ENCODE results near the gene COQ5.
"Not testable (repeated sequence)": the region's sequence is repeated elsewhere in the genome, so short reads cannot be mapped to it uniquely, and the experiment has no call there.

The COQ5 gene

GRCh38 chr12:120529641-120530417 lies 871 bp upstream of the COQ5 start:
- no peak for DNase-seq (ENCODE audit: low read depth in 3 of 3)

- no peak for DNase-seq (ENCODE audit: low read depth in 3 of 3)
Measured at GRCh38 chr12:120522568-120522967, 6.4 kb downstream of the COQ5 start.

- DNase-seq (ENCODE audit: low read depth in 3 of 3) = not testable (repeated sequence)
Measured at GRCh38 chr12:120519324-120519723, 9.6 kb downstream of the COQ5 start.

GRCh38 chr12:120515496-120515895 lies 13.5 kb downstream of the COQ5 start:
- no peak for DNase-seq (ENCODE audit: low read depth in 3 of 3)

GRCh38 chr12:120514002-120514401 lies 15.0 kb downstream of the COQ5 start:
- DNase-seq (ENCODE audit: low read depth in 3 of 3) = no peak

- no peak for DNase-seq (ENCODE audit: low read depth in 3 of 3)
Measured at GRCh38 chr12:120508537-120508936, 20.4 kb downstream of the COQ5 start.

- DNase-seq (ENCODE audit: low read depth in 3 of 3) = no peak
Measured at GRCh38 chr12:120504587-120504986, 24.4 kb downstream of the COQ5 start.

- DNase-seq (ENCODE audit: low read depth in 3 of 3) = no peak
Measured at GRCh38 chr12:120500581-120500980, 28.4 kb downstream of the COQ5 start.

GRCh38 chr12:120498870-120499515 lies 30.0 kb downstream of the COQ5 start:
- DNase-seq (ENCODE audit: low read depth in 3 of 3) = no peak

- DNase-seq (ENCODE audit: low read depth in 3 of 3) = no peak
Measured at GRCh38 chr12:120497524-120498150, 31.3 kb downstream of the COQ5 start.

GRCh38 chr12:120496413-120497340 lies 32.3 kb downstream of the COQ5 start:
- DNase-seq (ENCODE audit: low read depth in 3 of 3) = peak in 1 of 3 donors; percentile 21

GRCh38 chr12:120495731-120496412 lies 33.1 kb downstream of the COQ5 start, which contains the start of gene DYNLL1:
Gene DYNLL1 (plus strand): TSS chr12:120496113. CDS start chr12:120496422, 309 bp downstream.
- peak; percentile 95 to 97 (median 97) for DNase-seq (ENCODE audit: low read depth in 3 of 3)

GRCh38 chr12:120495186-120495730 lies 33.7 kb downstream of the COQ5 start:
- no peak for DNase-seq (ENCODE audit: low read depth in 3 of 3)

- no peak for DNase-seq (ENCODE audit: low read depth in 3 of 3)
Measured at GRCh38 chr12:120490833-120491512, 38.0 kb downstream of the COQ5 start.

GRCh38 chr12:120490325-120490724 lies 38.6 kb downstream of the COQ5 start:
- no peak for DNase-seq (ENCODE audit: low read depth in 3 of 3)

GRCh38 chr12:120489018-120489417 lies 39.9 kb downstream of the COQ5 start:
- no peak for DNase-seq (ENCODE audit: low read depth in 3 of 3)

- no peak for DNase-seq (ENCODE audit: low read depth in 3 of 3)
Measured at GRCh38 chr12:120488057-120488640, 40.8 kb downstream of the COQ5 start.

GRCh38 chr12:120487552-120487951 lies 41.4 kb downstream of the COQ5 start:
- DNase-seq (ENCODE audit: low read depth in 3 of 3) = not testable (repeated sequence)

GRCh38 chr12:120485961-120486881 lies 42.7 kb downstream of the COQ5 start:
- no peak for DNase-seq (ENCODE audit: low read depth in 3 of 3)
